GM12878 (cell line): ENCODE measurements around the gene EXD3. TPM values are rescaled to one million over a fixed set of nuclear protein-coding genes. Genes with fewer than 3 reads are reported as not detected.

Experiments used
- BRCA1 ChIP-seq: IDR thresholded peaks from 2 replicates; pipeline ENCODE4 v1.6.1; 2011; ENCODE audit warnings: low read depth, low read length, improper control_type of control experiment
- EP300 ChIP-seq, 2 experiments: fragments of 150-350 bp in 1 of 2; IDR thresholded peaks; 2 replicates each; pipeline ENCODE4 v1.6.1; 2011 to 2012; ENCODE audit warnings: low read depth in 2 of 2, low read length in 2 of 2, borderline replicate concordance in 1 of 2, improper control_type of control experiment in 1 of 2, inconsistent platforms in 1 of 2; ENCODE audit not compliant: control insufficient read depth in 1 of 2
- FOXK2 ChIP-seq: fragments of 450-650 bp; IDR thresholded peaks from 2 replicates; pipeline ENCODE4 v1.6.1; 2017; ENCODE audit warnings: mild to moderate bottlenecking, moderate library complexity
- GATAD2B ChIP-seq: fragments of 450-650 bp; conservative IDR thresholded peaks from 2 replicates; pipeline ENCODE4 v1.6.1; 2017; ENCODE audit warnings: low read depth, mild to moderate bottlenecking, moderate library complexity
- HCFC1 ChIP-seq: fragments of 150-350 bp; IDR thresholded peaks from 2 replicates; pipeline ENCODE4 v1.6.1; 2014; ENCODE audit warnings: low read length
- JUND ChIP-seq: IDR thresholded peaks from 2 replicates; pipeline ENCODE4 v1.6.1; 2012; ENCODE audit warnings: low read depth, mild to moderate bottlenecking, low read length, improper control_type of control experiment, moderate library complexity
- LARP7 ChIP-seq: fragments of 450-650 bp; IDR thresholded peaks from 2 replicates; pipeline ENCODE4 v1.6.1; 2017; ENCODE audit warnings: mild to moderate bottlenecking
- MEF2A ChIP-seq: IDR thresholded peaks from 2 replicates; pipeline ENCODE4 v1.6.1; 2011; ENCODE audit warnings: low read depth, mild to moderate bottlenecking, low read length, moderate library complexity; ENCODE audit not compliant: insufficient read depth
- NR2C2 ChIP-seq: IDR thresholded peaks from 2 replicates; pipeline ENCODE4 v1.6.1; 2011; ENCODE audit warnings: borderline replicate concordance, low read depth; ENCODE audit not compliant: control insufficient read depth, insufficient read length
- NRF1 ChIP-seq: conservative IDR thresholded peaks from 2 replicates; pipeline ENCODE4 v1.6.1; 2011; ENCODE audit warnings: mild to moderate bottlenecking, low read depth, low read length, improper control_type of control experiment
- POLR2AphosphoS2 ChIP-seq: IDR thresholded peaks from 2 replicates; pipeline ENCODE4 v1.6.1; 2011; ENCODE audit warnings: low read depth, mild to moderate bottlenecking, low read length, improper control_type of control experiment, moderate library complexity
- POLR2AphosphoS5 ChIP-seq: IDR thresholded peaks from 2 replicates; pipeline ENCODE4 v1.6.1; 2011; ENCODE audit warnings: mild to moderate bottlenecking, low read length, inconsistent platforms
- RB1 ChIP-seq: fragments of 450-650 bp; formaldehyde crosslinking; IDR thresholded peaks from 2 replicates; pipeline ENCODE4 v1.6.1; 2017; ENCODE audit warnings: mild to moderate bottlenecking, borderline replicate concordance
- SMAD1 ChIP-seq: fragments of 450-650 bp; IDR thresholded peaks from 2 replicates; pipeline ENCODE4 v1.6.1; 2018; ENCODE audit warnings: mild to moderate bottlenecking, low read depth; ENCODE audit not compliant: partially characterized antibody
- ZNF592 ChIP-seq: fragments of 450-650 bp; IDR thresholded peaks from 2 replicates; pipeline ENCODE4 v1.6.1; 2017; ENCODE audit warnings: mild to moderate bottlenecking, moderate library complexity
- polyA plus RNA-seq, 11 experiments: library from polyadenylated mRNA; depleted of rRNA in 4 of 11; unstranded in 6 of 11; stranded (reverse) in 5 of 11; fragments of >200 nt; fragmentation: Nextera tagmentation in 4 of 11; fragmentation: Illumina TruSeq in 1 of 11; extraction: Ambion mirVana in 4 of 11; extraction: Trizol in 1 of 11; gene quantifications; 1 replicate in 1 of 11; 2 replicates in 10 of 11; pipeline versions ENCODE4 v1.2.1 to v1.2.3, GENCODE V29; 2011 to 2016; ENCODE audit warnings: inconsistent platforms in 2 of 11, missing spikeins in 2 of 11, low read depth in 1 of 11
- total RNA-seq, 4 experiments: library from RNA; depleted of rRNA in 3 of 4; stranded (reverse); fragments of >200 nt in 3 of 4; fragmentation: Illumina TruSeq in 1 of 4; extraction: Trizol in 1 of 4; gene quantifications; 2 replicates each; pipeline versions ENCODE4 v1.2.1 to v1.2.3, GENCODE V29; 2013 to 2021
- TF ChIP-seq, protein P1 (sequence below): IDR thresholded peaks from 2 replicates; pipeline ENCODE4 v1.6.1; 2012; ENCODE audit warnings: improper control_type of control experiment, low read depth, low read length; ENCODE audit not compliant: insufficient replicate concordance
- TF ChIP-seq, protein P2 (sequence below): fragments of 450-650 bp; conservative IDR thresholded peaks from 2 replicates; pipeline ENCODE4 v1.6.1; 2017; ENCODE audit warnings: mild to moderate bottlenecking, moderate library complexity

EXD3 gene
- total and polyA plus RNA-seq, 10 of the 15 experiments (the other 5 are each of a cell fraction or from before 2014, with no cell fraction given) = 0.21 to 7.1 (median 3.6) TPM

- TF ChIP-seq, protein P1, sequence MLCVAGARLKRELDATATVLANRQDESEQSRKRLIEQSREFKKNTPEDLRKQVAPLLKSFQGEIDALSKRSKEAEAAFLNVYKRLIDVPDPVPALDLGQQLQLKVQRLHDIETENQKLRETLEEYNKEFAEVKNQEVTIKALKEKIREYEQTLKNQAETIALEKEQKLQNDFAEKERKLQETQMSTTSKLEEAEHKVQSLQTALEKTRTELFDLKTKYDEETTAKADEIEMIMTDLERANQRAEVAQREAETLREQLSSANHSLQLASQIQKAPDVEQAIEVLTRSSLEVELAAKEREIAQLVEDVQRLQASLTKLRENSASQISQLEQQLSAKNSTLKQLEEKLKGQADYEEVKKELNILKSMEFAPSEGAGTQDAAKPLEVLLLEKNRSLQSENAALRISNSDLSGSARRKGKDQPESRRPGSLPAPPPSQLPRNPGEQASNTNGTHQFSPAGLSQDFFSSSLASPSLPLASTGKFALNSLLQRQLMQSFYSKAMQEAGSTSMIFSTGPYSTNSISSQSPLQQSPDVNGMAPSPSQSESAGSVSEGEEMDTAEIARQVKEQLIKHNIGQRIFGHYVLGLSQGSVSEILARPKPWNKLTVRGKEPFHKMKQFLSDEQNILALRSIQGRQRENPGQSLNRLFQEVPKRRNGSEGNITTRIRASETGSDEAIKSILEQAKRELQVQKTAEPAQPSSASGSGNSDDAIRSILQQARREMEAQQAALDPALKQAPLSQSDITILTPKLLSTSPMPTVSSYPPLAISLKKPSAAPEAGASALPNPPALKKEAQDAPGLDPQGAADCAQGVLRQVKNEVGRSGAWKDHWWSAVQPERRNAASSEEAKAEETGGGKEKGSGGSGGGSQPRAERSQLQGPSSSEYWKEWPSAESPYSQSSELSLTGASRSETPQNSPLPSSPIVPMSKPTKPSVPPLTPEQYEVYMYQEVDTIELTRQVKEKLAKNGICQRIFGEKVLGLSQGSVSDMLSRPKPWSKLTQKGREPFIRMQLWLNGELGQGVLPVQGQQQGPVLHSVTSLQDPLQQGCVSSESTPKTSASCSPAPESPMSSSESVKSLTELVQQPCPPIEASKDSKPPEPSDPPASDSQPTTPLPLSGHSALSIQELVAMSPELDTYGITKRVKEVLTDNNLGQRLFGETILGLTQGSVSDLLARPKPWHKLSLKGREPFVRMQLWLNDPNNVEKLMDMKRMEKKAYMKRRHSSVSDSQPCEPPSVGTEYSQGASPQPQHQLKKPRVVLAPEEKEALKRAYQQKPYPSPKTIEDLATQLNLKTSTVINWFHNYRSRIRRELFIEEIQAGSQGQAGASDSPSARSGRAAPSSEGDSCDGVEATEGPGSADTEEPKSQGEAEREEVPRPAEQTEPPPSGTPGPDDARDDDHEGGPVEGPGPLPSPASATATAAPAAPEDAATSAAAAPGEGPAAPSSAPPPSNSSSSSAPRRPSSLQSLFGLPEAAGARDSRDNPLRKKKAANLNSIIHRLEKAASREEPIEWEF = no peak
- TF ChIP-seq NRF1 (no peak), RB1 (0 out of 2 replicates have a peak, but pooled peaks have one; percentile 61), GATAD2B (peak; percentile 97), NR2C2 (no peak), SMAD1 (no peak), POLR2AphosphoS5 (no peak), EP300 (IDR thresholded peaks at IDR 0.05; ENCODE audit: borderline replicate concordance in 1 of 2, control insufficient read depth in 1 of 2, low read depth in 2 of 2, low read length in 2 of 2) (no peak), POLR2AphosphoS2 (no peak), FOXK2 (no peak), MEF2A (no peak), LARP7 (peak; percentile 64; the same call in 1 of the 2 replicates), JUND (no peak), HCFC1 (no peak), ZNF592 (no peak), BRCA1 (no peak)
- TF ChIP-seq, protein P2, sequence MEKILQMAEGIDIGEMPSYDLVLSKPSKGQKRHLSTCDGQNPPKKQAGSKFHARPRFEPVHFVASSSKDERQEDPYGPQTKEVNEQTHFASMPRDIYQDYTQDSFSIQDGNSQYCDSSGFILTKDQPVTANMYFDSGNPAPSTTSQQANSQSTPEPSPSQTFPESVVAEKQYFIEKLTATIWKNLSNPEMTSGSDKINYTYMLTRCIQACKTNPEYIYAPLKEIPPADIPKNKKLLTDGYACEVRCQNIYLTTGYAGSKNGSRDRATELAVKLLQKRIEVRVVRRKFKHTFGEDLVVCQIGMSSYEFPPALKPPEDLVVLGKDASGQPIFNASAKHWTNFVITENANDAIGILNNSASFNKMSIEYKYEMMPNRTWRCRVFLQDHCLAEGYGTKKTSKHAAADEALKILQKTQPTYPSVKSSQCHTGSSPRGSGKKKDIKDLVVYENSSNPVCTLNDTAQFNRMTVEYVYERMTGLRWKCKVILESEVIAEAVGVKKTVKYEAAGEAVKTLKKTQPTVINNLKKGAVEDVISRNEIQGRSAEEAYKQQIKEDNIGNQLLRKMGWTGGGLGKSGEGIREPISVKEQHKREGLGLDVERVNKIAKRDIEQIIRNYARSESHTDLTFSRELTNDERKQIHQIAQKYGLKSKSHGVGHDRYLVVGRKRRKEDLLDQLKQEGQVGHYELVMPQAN = 0 out of 2 replicates have a peak, but pooled peaks have one; percentile 20
These were observed 120.4 kb downstream of the EXD3 start (continued) for GRCh38 chr9:137302449-137303150.
